Kidney (tissue), 14 donors: ENCODE measurements around the gene KLHL40. TPM values are rescaled to one million over a fixed set of nuclear protein-coding genes. Genes with fewer than 3 reads are reported as not detected.
A peak's percentile ranks its signal among the peaks of the same experiment; 100 is the strongest.

Experiments
- DNase-seq, 5 donors: peaks; one replicate each; pipeline ENCODE4 v3.0.0-alpha.2; 2013 to 2020
- FAIRE-seq: peaks from 2 replicates; lab custom pipeline; 2012; peaks lifted over from hg19 to GRCh38; lab: Jason Lieb, UNC
- H3K27ac ChIP-seq, 2 donors: one replicate each; pipeline ENCODE4 v1.7.0; 2013; ENCODE audit warnings: low read depth in 2 of 2, low read length in 2 of 2, inconsistent platforms in 1 of 2
- H3K27me3 ChIP-seq: one replicate; pipeline ENCODE4 v1.7.1; 2013; ENCODE audit warnings: low read length, inconsistent platforms; ENCODE audit not compliant: control insufficient read depth, insufficient read depth
- H3K36me3 ChIP-seq, 3 donors: one replicate each; pipeline versions ENCODE4 v1.7.0 to v1.7.1; 2013; ENCODE audit warnings: low read length in 3 of 3, control low read depth in 1 of 3, inconsistent platforms in 1 of 3; ENCODE audit not compliant: insufficient read depth in 3 of 3, control insufficient read depth in 2 of 3
- H3K4me1 ChIP-seq, 3 donors: one replicate each; pipeline versions ENCODE4 v1.7.0 to v1.7.1; 2013; ENCODE audit warnings: low read length in 3 of 3, inconsistent platforms in 1 of 3, low read depth in 1 of 3; ENCODE audit not compliant: control insufficient read depth in 2 of 3, insufficient read depth in 2 of 3
- H3K4me3 ChIP-seq, 3 donors: one replicate each; pipeline versions ENCODE4 v1.7.0 to v1.8.1; 2013; ENCODE audit warnings: low read length in 3 of 3, control low read depth in 1 of 3, inconsistent platforms in 1 of 3
- H3K9ac ChIP-seq, 3 donors: one replicate each; pipeline versions ENCODE4 v1.7.0 to v1.7.1; 2013; ENCODE audit warnings: low read length in 3 of 3, control low read depth in 1 of 3, inconsistent platforms in 1 of 3
- H3K9me3 ChIP-seq, 3 donors: one replicate each; pipeline versions ENCODE4 v1.7.0 to v1.7.1; 2013; ENCODE audit warnings: low read length in 3 of 3, control low read depth in 1 of 3, inconsistent platforms in 1 of 3; ENCODE audit not compliant: control insufficient read depth in 2 of 3, insufficient read depth in 1 of 3
- CTCF ChIP-seq: IDR thresholded peaks from 3 replicates; pipeline ENCODE4 v1.5.1; 2012; ENCODE audit warnings: mild to moderate bottlenecking, moderate library complexity, borderline replicate concordance; ENCODE audit not compliant: insufficient read depth; ENCODE audit errors: extremely low read depth
- intact Hi-C: fragments of 100-400 bp; cut with DNase I; formaldehyde crosslinking; loops from one replicate; pipeline ENCODE4 v1.11.1; 2022
- polyA plus RNA-seq: library from polyadenylated mRNA; stranded (reverse); fragments of 350-450 nt; fragmentation: Illumina TruSeq; extraction: RNeasy Lipid Tissue Mini Kit (QIAGEN cat#74804); gene quantifications from one replicate; pipeline ENCODE4 v1.2.3, GENCODE V29; 2014; ENCODE audit warnings: low read depth, low replicate concordance; ENCODE audit not compliant: insufficient read depth
- total RNA-seq: library from RNA; stranded (reverse); fragmentation: NEBNext Ultra II Directional; extraction: Animal tissue kit (Norgen Biotek cat#: 25700); gene quantifications from one replicate; pipeline ENCODE4 v1.2.1, GENCODE V29; 2021
- donor health status: control.
- donor health status: control.
- donor health status: control.
- donor health status: control.
- donor health status: control.
- donor health status: DM: yes; HTN: yes; CAD: no.
- donor health status: Normal renal cell carcinoma (clear cell type).

Gene KLHL40
- total and polyA plus RNA-seq, 2 donors from 2014 or later: not detected

GRCh38 chr3:42689421-42690014 is 4.2 kb downstream of the KLHL40 start:
- FAIRE-seq (no peak), DNase-seq (peak in 1 of 5 donors; percentile 18)
- Histone ChIP-seq H3K9me3 (no peaks in the 10 kb centered on the region), H3K36me3 (no peaks in the 10 kb centered on the region), H3K4me3 (no peak overlapping the region), H3K27ac (no peak overlapping the region), H3K27me3 (peaks cover 8% of the 10 kb centered on the region), H3K4me1 (peaks cover 0 to 4% (median 0%) of the 10 kb centered on the region in 3 donors), H3K9ac (no peak overlapping the region)
- TF ChIP-seq CTCF: no peak
- intact Hi-C loops: no loop called here

- peak in 1 of 5 donors; percentile 19 for DNase-seq
- intact Hi-C loops: no loop called here
- FAIRE-seq: no peak
Measured at GRCh38 chr3:42690191-42690590, 4.9 kb downstream of the KLHL40 start.

GRCh38 chr3:42690766-42691680 is 5.7 kb downstream of the KLHL40 start:
- TF ChIP-seq CTCF: no peak
- no peaks in the 10 kb centered on the region for H3K36me3 ChIP-seq
- H3K9ac ChIP-seq: no peak overlapping the region
- FAIRE-seq: no peak
- H3K27me3 ChIP-seq: peaks cover 4% of the 10 kb centered on the region
- intact Hi-C loops: no loop called here
- no peaks in the 10 kb centered on the region for H3K9me3 ChIP-seq
- H3K4me3 ChIP-seq: no peak overlapping the region
- DNase-seq: peak in 1 of 5 donors; percentile 3
- peaks cover 0 to under 1% (median 0%) of the 10 kb centered on the region in 3 donors for H3K4me1 ChIP-seq
- H3K27ac ChIP-seq: no peak overlapping the region

More at GRCh38 chr3:42690191-42690590, 4.9 kb downstream of the KLHL40 start:
- no peaks in the 10 kb centered on the region for H3K36me3 ChIP-seq
- H3K4me1 ChIP-seq: peaks cover 0 to 4% (median 0%) of the 10 kb centered on the region in 3 donors
- H3K9ac ChIP-seq: no peak overlapping the region
- no peaks in the 10 kb centered on the region for H3K9me3 ChIP-seq
- H3K27me3 ChIP-seq: peaks cover 8% of the 10 kb centered on the region
- no peak overlapping the region for H3K4me3 ChIP-seq
- TF ChIP-seq CTCF: no peak
- no peak overlapping the region for H3K27ac ChIP-seq
